Astrocyte of the spinal cord (primary cell): ENCODE results near the gene ATG4B.
A peak's percentile ranks its signal among the peaks of the same experiment; 100 is the strongest.

Experiments
- DNase-seq: peaks from one replicate; pipeline ENCODE4 v3.0.0; 2011; ENCODE audit warnings: low read depth, low spot score
- H3K4me3 ChIP-seq: 2 replicates; pipeline ENCODE4 v1.5.1; 2011; ENCODE audit warnings: low read depth, mild to moderate bottlenecking, low read length, moderate library complexity
- CTCF ChIP-seq: IDR thresholded peaks from 2 replicates; pipeline ENCODE4 v1.5.1; 2012; ENCODE audit warnings: low read depth, mild to moderate bottlenecking, low read length, inconsistent platforms
- in situ Hi-C: cut with HindIII; loops from 2 replicates; pipeline ENCODE4 v1.10.0; 2017; ENCODE audit warnings: low sequenced_read_pairs

Gene ATG4B

GRCh38 chr2:241672243-241673188 is 35.0 kb downstream of the ATG4B start:
- no peak for TF ChIP-seq CTCF
- no peak overlapping the region for H3K4me3 ChIP-seq
- DNase-seq, result no peak
- in situ Hi-C loops, result no loop called here

GRCh38 chr2:241673189-241673663 is 35.7 kb downstream of the ATG4B start:
- in situ Hi-C loops, result no loop called here
- TF ChIP-seq CTCF, result no peak
- no peak for DNase-seq
- no peak overlapping the region for H3K4me3 ChIP-seq

GRCh38 chr2:241673797-241674725 is 36.6 kb downstream of the ATG4B start:
- in situ Hi-C loops, result no loop called here
- peak; percentile 41 for DNase-seq
- TF ChIP-seq CTCF, result no peak
- no peak overlapping the region for H3K4me3 ChIP-seq

GRCh38 chr2:241675885-241676284 is 38.4 kb downstream of the ATG4B start:
- in situ Hi-C loops, result no loop called here
- DNase-seq, result no peak
- TF ChIP-seq CTCF, result no peak
- no peak overlapping the region for H3K4me3 ChIP-seq

GRCh38 chr2:241676665-241677064 is 39.2 kb downstream of the ATG4B start:
- in situ Hi-C loops, result no loop called here
- no peak overlapping the region for H3K4me3 ChIP-seq
- TF ChIP-seq CTCF, result no peak
- no peak for DNase-seq

GRCh38 chr2:241677392-241677791 is 39.9 kb downstream of the ATG4B start:
- no peak overlapping the region for H3K4me3 ChIP-seq
- TF ChIP-seq CTCF, result no peak
- in situ Hi-C loops, result no loop called here

More at GRCh38 chr2:241677392-241677791, 39.9 kb downstream of the ATG4B start:
- no peak for DNase-seq
